ENCODE data around the gene CPNE9. TPM values are rescaled to one million over a fixed set of nuclear protein-coding genes. Genes with fewer than 3 reads are reported as not detected.

Gene CPNE9
- total and polyA plus RNA-seq, 2 of the 8 experiments (the other 6 are each of a cell fraction or from before 2014, with no cell fraction given): 4.8 to 6.0 TPM

- Histone ChIP-seq H3K79me2 (ENCODE audit: control insufficient read depth in 1 of 2, insufficient read depth in 2 of 2, low read length in 2 of 2) (no peaks in the 10 kb centered on the region), H3K27ac (ENCODE audit: low read depth, low read length) (no peak overlapping the region), H3K9ac (replicated peaks in 1 of 4; ENCODE audit: extremely low read depth in 1 of 4, low read depth in 3 of 4, low read length in 3 of 4) (no peak overlapping the region), H3K23ac (ENCODE audit: insufficient read length) (no peak overlapping the region), H3K36me3 (ENCODE audit: control insufficient read depth in 2 of 4, insufficient read depth in 4 of 4, low read length in 3 of 4) (no peaks in the 10 kb centered on the region; a peak in 2 of 8 replicates), H3K56ac (replicated peaks; ENCODE audit: insufficient read length, low read depth, low read length) (no peak overlapping the region), H2AK5ac (ENCODE audit: low read depth, low read length) (no peak overlapping the region), H3K9me3 (ENCODE audit: insufficient read depth in 2 of 2, low read depth in 1 of 2, low read length in 1 of 2) (no peaks in the 10 kb centered on the region), H3K4me2 (ENCODE audit: insufficient read depth in 1 of 2, low read depth in 2 of 2, low read length in 2 of 2) (no peak overlapping the region), H2BK120ac (replicated peaks; ENCODE audit: low read depth, low read length) (no peak overlapping the region), H3K79me1 (ENCODE audit: low read depth, low read length) (no peaks in the 10 kb centered on the region), H2AFZ (ENCODE audit: low read length) (no peak overlapping the region), H2BK5ac (ENCODE audit: low read depth, low read length) (no peak overlapping the region), H2BK15ac (ENCODE audit: low read length) (no peak overlapping the region), H3K4me3 (ENCODE audit: extremely low read depth in 1 of 4, insufficient read depth in 2 of 4, low read depth in 3 of 4, low read length in 4 of 4) (no peak overlapping the region), H4K5ac (ENCODE audit: insufficient read length, low read depth, low read length) (no peak overlapping the region), H4K91ac (replicated peaks; ENCODE audit: insufficient read length, low read length) (no peak overlapping the region), H4K8ac (ENCODE audit: extremely low read depth, insufficient read depth, low read length) (no peak overlapping the region), H3K27me3 (replicated peaks in 1 of 4; ENCODE audit: control insufficient read depth in 3 of 4, extremely low read depth in 1 of 4, insufficient read depth in 3 of 4, low read length in 3 of 4) (peaks cover 0 to 16% (median 11%) of the 10 kb centered on the region in 4 experiments; a peak in 6 of 7 replicates), H2BK12ac (ENCODE audit: low read depth, low read length) (no peak overlapping the region), H2BK20ac (ENCODE audit: low read length) (no peak overlapping the region), H3K4ac (replicated peaks; ENCODE audit: insufficient read length, low read depth, low read length) (no peak overlapping the region), H3K23me2 (ENCODE audit: low read depth, low read length) (peaks cover 14% of the 10 kb centered on the region; the same call in 1 of the 2 replicates), H3K18ac (ENCODE audit: extremely low read depth, low read length) (no peak overlapping the region), H3K4me1 (replicated peaks in 1 of 4; ENCODE audit: control insufficient read depth in 3 of 4, insufficient read depth in 4 of 4, low read length in 3 of 4) (peaks cover 0 to 6% (median 4%) of the 10 kb centered on the region in 4 experiments; a peak in 5 of 7 replicates), H4K20me1 (replicated peaks in 1 of 2; ENCODE audit: control insufficient read depth in 1 of 2, insufficient read depth in 2 of 2, low read length in 2 of 2) (peaks cover 0 to 6% of the 10 kb centered on the region in 2 experiments), H3K14ac (ENCODE audit: insufficient read length) (no peak overlapping the region)
- DNase-seq (ENCODE audit: low read depth in 1 of 2, low spot score in 2 of 2) (no peak), FAIRE-seq (no peak)
- WGBS, 2 experiments (ENCODE audit: extremely low coverage in 1 of 2, insufficient coverage in 1 of 2, insufficient read length in 1 of 2, insufficient replicate concordance in 2 of 2, low coverage in 1 of 2, low lambda C conversion rate in 2 of 2, missing lambda C conversion rate in 1 of 2): 100% methylated on average over 2 of the region's 2 CpGs; no CpG with 5 or more reads in 1 of the 2 experiments
- POLR2A ChIA-PET (ENCODE audit: partially characterized antibody): no interaction called here
- CTCF ChIA-PET (ENCODE audit: partially characterized antibody): interaction anchor here (1.0 to 7.7 kb wide), 4 partner anchors 10 to 200 kb away, joined by 4 to 43 read pairs (median 5); no protein-coding TSS in a partner anchor
- no peak for TF ChIP-seq CBX8 (IDR thresholded peaks at IDR 0.05; ENCODE audit: borderline replicate concordance, low read depth, low read length)
- TF ChIP-seq KDM1A (IDR thresholded peaks at IDR 0.05; ENCODE audit: borderline replicate concordance, low read length): no peak
- TF ChIP-seq CEBPB (IDR thresholded peaks at IDR 0.05; ENCODE audit: low read depth, low read length): no peak
- no peak for TF ChIP-seq KDM5A (IDR thresholded peaks at IDR 0.05; ENCODE audit: low read length)
- no peak for TF ChIP-seq HDAC2 (IDR thresholded peaks at IDR 0.05; ENCODE audit: borderline replicate concordance in 1 of 2, low read depth in 2 of 2, low read length in 2 of 2)
- TF ChIP-seq ASH2L (IDR thresholded peaks at IDR 0.05; ENCODE audit: low read length): no peak
- TF ChIP-seq ZNF274 (IDR thresholded peaks at IDR 0.05; ENCODE audit: borderline replicate concordance, extremely low read depth, low read length): no peak
- TF ChIP-seq SRF (IDR thresholded peaks at IDR 0.05; ENCODE audit: low read depth, low read length): no peak
- no peak for TF ChIP-seq JUN (IDR thresholded peaks at IDR 0.05; ENCODE audit: low read depth, low read length)
- TF ChIP-seq FOSL1 (IDR thresholded peaks at IDR 0.05; ENCODE audit: insufficient read depth, low read depth, low read length): no peak
- TF ChIP-seq KDM4A (IDR thresholded peaks at IDR 0.05; ENCODE audit: low read depth, low read length, severe bottlenecking): no peak
- no peak for TF ChIP-seq E2F6 (IDR thresholded peaks at IDR 0.05)
- no peak for TF ChIP-seq GABPA (IDR thresholded peaks at IDR 0.05; ENCODE audit: borderline replicate concordance, insufficient read depth, low read length)
- no peak for TF ChIP-seq SUZ12 (IDR thresholded peaks at IDR 0.05; ENCODE audit: low read length)
Measured at GRCh38 chr3:9700536-9700935, 3.1 kb upstream of the CPNE9 start.
